NCI-H1092 treated with DMSO at 0.1 percent for 48 hours (cell line): ENCODE data around the gene DCLRE1B.

Source experiments
- DNase-seq: peaks from one replicate; lab custom pipeline; 2025; lab: John Stamatoyannopoulos, UW

The DCLRE1B gene

GRCh38 chr1:113904674-113905434 is at the start of gene DCLRE1B, which contains the start of gene AP4B1:
DCLRE1B (plus strand) TSS chr1:113905326; CDS start chr1:113905587, 261 bp downstream.
AP4B1 (minus strand) TSS chr1:113904799; CDS start chr1:113904717, 82 bp downstream.
- DNase-seq, result peak; percentile 100

- no peak for DNase-seq
Measured at GRCh38 chr1:113855630-113856400, 49.3 kb upstream of the DCLRE1B start.

- no peak for DNase-seq
Measured at GRCh38 chr1:113856401-113856790, 48.7 kb upstream of the DCLRE1B start.

GRCh38 chr1:113857776-113858175 is 47.4 kb upstream of the DCLRE1B start:
- DNase-seq, result no peak

- no peak for DNase-seq
Measured at GRCh38 chr1:113858418-113858817, 46.7 kb upstream of the DCLRE1B start.

GRCh38 chr1:113858982-113859381 is 46.1 kb upstream of the DCLRE1B start:
- DNase-seq, result no peak

GRCh38 chr1:113859478-113860175 is 45.5 kb upstream of the DCLRE1B start:
- DNase-seq, result no peak

GRCh38 chr1:113860891-113861290 is 44.2 kb upstream of the DCLRE1B start:
- DNase-seq, result no peak

GRCh38 chr1:113861641-113862040 is 43.5 kb upstream of the DCLRE1B start:
- DNase-seq, result no peak

GRCh38 chr1:113868387-113869083 is 36.6 kb upstream of the DCLRE1B start:
- no peak for DNase-seq

- no peak for DNase-seq
Measured at GRCh38 chr1:113870778-113871177, 34.3 kb upstream of the DCLRE1B start.

- DNase-seq, result no peak
Measured at GRCh38 chr1:113871597-113872113, 33.5 kb upstream of the DCLRE1B start, which contains the start of gene PTPN22. PTPN22 (minus strand) TSS chr1:113871712.

GRCh38 chr1:113872219-113872935 is 32.7 kb upstream of the DCLRE1B start:
- DNase-seq, result no peak

GRCh38 chr1:113874012-113874879 is 30.9 kb upstream of the DCLRE1B start:
- DNase-seq, result no peak

- DNase-seq, result no peak
Measured at GRCh38 chr1:113875714-113876113, 29.4 kb upstream of the DCLRE1B start.

- DNase-seq, result no peak
Measured at GRCh38 chr1:113876176-113876575, 28.9 kb upstream of the DCLRE1B start.

GRCh38 chr1:113879739-113880038 is 25.4 kb upstream of the DCLRE1B start:
- no peak for DNase-seq

GRCh38 chr1:113881661-113882060 is 23.5 kb upstream of the DCLRE1B start:
- DNase-seq, result no peak

- no peak for DNase-seq
Measured at GRCh38 chr1:113886417-113887401, 18.4 kb upstream of the DCLRE1B start.
